Measurements from ENCODE around the gene MINDY4B.

The MINDY4B gene

DNA sequence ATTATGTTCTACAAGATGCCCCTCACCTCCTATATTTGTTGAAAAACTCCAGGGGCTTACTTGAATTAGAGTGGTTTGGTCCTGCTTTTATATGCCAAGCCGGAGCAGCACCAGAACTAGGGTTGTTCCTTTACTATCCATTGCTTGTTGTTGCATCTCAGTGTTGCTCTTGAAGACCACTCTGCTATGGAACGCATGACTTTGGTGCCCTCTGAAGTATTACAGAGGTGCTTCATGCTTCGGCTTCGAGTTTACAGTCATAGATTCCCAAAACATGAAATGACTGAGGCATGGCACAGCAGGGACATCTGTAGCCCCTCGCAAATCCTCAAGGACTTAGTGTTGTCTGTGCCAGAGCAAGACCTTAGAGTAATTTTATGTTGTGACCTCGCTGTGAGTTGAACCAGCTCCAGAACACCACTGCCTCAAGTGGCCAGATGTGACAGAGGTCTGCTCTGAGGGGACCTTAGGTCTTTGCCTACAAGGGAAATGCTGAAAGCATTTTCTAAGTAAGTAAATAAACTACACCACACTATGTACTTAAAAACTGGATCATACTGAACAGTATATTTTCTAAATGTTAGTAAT lies 75.1 kb downstream of the MINDY4B start:
- DNase-seq (ENCODE audit: low read depth), result no peak
- H3K4me3 ChIP-seq (ENCODE audit: low read length), result no peak overlapping the region
- peak; percentile 45 for TF ChIP-seq CTCF (conservative IDR thresholded peaks at IDR 0.05; ENCODE audit: low read depth, low read length)

DNA sequence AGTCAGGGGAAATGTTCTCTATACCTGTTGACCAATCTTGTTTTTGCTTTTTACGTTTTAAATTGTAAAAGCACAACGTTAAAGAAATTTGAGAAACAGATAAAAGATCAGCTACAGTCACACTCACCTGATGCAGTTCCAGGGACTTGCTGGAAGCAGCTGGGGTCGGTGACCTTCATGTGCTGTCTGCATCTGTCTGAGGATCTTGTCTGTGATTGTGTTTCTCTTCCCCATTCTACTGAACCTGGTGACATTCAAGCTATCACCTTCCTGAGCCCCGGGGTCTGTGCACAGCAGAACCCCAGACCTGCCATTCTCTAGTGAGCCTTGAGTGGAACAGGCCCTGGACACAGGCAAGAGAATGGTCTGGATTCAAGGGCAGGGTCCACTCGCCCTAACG lies 75.8 kb downstream of the MINDY4B start:
- no peak overlapping the region for H3K4me3 ChIP-seq (ENCODE audit: low read length)
- TF ChIP-seq CTCF (conservative IDR thresholded peaks at IDR 0.05; ENCODE audit: low read depth, low read length), result no peak
- DNase-seq (ENCODE audit: low read depth), result no peak

- TF ChIP-seq CTCF (conservative IDR thresholded peaks at IDR 0.05; ENCODE audit: low read depth, low read length), result no peak
- DNase-seq (ENCODE audit: low read depth), result no peak
Measured at GRCh38 chr3:150828997-150829396, 76.2 kb downstream of the MINDY4B start.

GRCh38 chr3:150828261-150828660 lies 77.0 kb downstream of the MINDY4B start:
- DNase-seq (ENCODE audit: low read depth), result no peak
- no peak overlapping the region for H3K4me3 ChIP-seq (ENCODE audit: low read length)
- TF ChIP-seq CTCF (conservative IDR thresholded peaks at IDR 0.05; ENCODE audit: low read depth, low read length), result no peak

More at GRCh38 chr3:150828997-150829396, 76.2 kb downstream of the MINDY4B start:
- H3K4me3 ChIP-seq (ENCODE audit: low read length), result no peak overlapping the region

DNA sequence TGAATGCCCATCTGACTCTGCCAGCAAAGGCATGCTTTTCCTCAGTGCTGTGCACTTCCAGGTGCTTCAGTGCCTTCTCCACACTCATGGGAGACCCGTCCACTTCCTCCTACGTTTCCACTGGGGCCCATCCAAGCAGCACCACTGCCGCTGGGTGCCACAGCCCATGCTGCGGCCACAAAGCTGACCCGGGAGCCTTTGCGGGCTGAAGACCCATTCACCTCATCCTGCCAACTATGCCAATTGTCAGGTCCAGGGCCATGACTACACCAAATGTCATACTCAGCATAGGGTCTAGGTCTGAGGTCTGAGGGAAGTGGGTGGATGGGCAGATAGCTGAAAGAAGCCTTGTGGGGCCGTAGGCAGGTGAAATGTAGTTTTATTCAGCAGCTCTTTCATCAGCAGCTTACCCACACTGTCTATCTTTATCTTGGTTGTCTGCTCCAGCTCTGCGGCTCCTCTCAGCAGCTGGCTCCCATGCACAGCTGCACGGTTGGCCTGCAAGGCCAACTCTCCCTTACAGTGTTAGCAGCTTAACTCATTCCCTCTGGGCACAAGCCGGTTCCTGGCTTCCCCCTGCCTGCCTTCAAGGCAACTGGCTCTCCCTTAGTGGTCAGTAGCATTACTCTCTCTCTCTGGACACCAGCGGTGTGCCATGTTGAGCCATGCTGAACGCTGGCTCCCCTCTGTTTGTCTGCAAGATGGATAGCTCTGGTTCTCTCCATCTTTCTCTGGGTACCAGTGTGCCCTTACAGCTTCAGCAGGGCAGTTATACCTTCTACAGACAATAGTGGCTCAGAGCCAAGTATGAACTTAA lies 78.6 kb downstream of the MINDY4B start:
- DNase-seq (ENCODE audit: low read depth), result no peak
- no peak for TF ChIP-seq CTCF (conservative IDR thresholded peaks at IDR 0.05; ENCODE audit: low read depth, low read length)

DNA sequence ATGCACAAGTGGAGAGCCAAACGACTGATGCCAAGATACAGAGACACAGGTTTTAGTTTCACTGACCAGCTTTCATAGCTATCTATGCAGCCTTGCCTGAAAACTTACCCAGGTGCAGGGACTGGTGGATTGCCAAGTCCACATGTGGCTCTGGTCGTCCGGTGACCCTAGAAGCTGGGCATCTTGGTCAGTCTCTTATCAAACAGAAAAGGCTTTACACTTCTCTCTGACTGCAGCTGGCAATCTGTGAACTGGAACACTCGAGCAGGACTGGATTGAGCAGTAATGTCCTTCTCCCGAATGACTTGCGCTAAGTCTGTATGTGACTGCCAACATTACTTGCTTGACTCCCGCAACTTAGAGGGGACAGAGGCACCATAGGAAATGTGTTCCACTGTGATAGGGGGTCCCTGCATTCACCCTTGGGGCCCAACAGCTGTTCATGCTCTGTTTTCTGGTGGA lies 79.3 kb downstream of the MINDY4B start:
- DNase-seq (ENCODE audit: low read depth), result no peak
- TF ChIP-seq CTCF (conservative IDR thresholded peaks at IDR 0.05; ENCODE audit: low read depth, low read length), result no peak
- H3K4me3 ChIP-seq (ENCODE audit: low read length), result no peak overlapping the region

More for the DNA sequence above, 78.6 kb downstream of the MINDY4B start:
- H3K4me3 ChIP-seq (ENCODE audit: low read length), result no peak overlapping the region
